Muscle of leg (tissue), 16 donors: ENCODE measurements around the gene FBXO44. TPM values are rescaled to one million over a fixed set of nuclear protein-coding genes. Genes with fewer than 3 reads are reported as not detected.
"Not testable (repeated sequence)": the region's sequence is repeated elsewhere in the genome, so short reads cannot be mapped to it uniquely, and the experiment has no call there.

ENCODE experiments used
- DNase-seq: peaks from one replicate; pipeline ENCODE4 v3.0.0; 2013
- H3K27ac ChIP-seq: one replicate; pipeline ENCODE4 v1.5.1; 2013; ENCODE audit warnings: mild to moderate bottlenecking, low read length, control low read depth
- H3K27me3 ChIP-seq: one replicate; pipeline ENCODE4 v1.6.1; 2013; ENCODE audit warnings: low read length; ENCODE audit not compliant: control insufficient read depth, insufficient read depth
- H3K36me3 ChIP-seq: one replicate; pipeline ENCODE4 v1.6.1; 2013; ENCODE audit warnings: low read length; ENCODE audit not compliant: control insufficient read depth, insufficient read depth
- H3K4me1 ChIP-seq: one replicate; pipeline ENCODE4 v1.6.1; 2013; ENCODE audit warnings: low read length; ENCODE audit not compliant: control insufficient read depth, insufficient read depth
- H3K4me3 ChIP-seq: one replicate; pipeline ENCODE4 v1.5.1; 2013; ENCODE audit warnings: low read length, control low read depth
- H3K9me3 ChIP-seq: replicated peaks from 2 replicates; pipeline ENCODE4 v1.6.1; 2013; ENCODE audit warnings: low read depth, low read length; ENCODE audit not compliant: control insufficient read depth
- WGBS: methylation state at CpG from one replicate; pipeline ENCODE4 v1.1.5; 2013; ENCODE audit warnings: missing lambda C conversion rate; ENCODE audit not compliant: insufficient coverage; 5-methylcytosine and 5-hydroxymethylcytosine counted together
- long read RNA-seq, 11 donors: transcript quantifications; one replicate each; lab custom pipeline, GENCODE V29; 2026
- polyA plus RNA-seq, 8 donors: library from polyadenylated mRNA; unstranded; fragments of 120-200 nt; gene quantifications; one replicate each; pipeline versions ENCODE4 v1.2.1 to v1.2.3, GENCODE V29; 2013; ENCODE audit warnings: inconsistent platforms in 1 of 8, low replicate concordance in 1 of 8; ENCODE audit not compliant: insufficient read length in 8 of 8, insufficient read depth in 1 of 8
- total RNA-seq: library from RNA; stranded (reverse); fragments of 120-200 nt; gene quantifications from one replicate; pipeline ENCODE4 v1.2.4, GENCODE V29; 2013

FBXO44 gene
- total RNA-seq = 4.8 TPM
- polyA plus RNA-seq = 1 to 10 TPM; 4.1 to 8.3 (median 4.5) TPM
- long read RNA-seq, donor 1 = 0 reads
- long read RNA-seq, donor 2 = 0 reads
- long read RNA-seq, donor 3, partial matches to known transcripts = 0 of 1 reads
- long read RNA-seq, donor 3, other reads (novel, unspliced or antisense) = 0 of 1 reads
- long read RNA-seq, donor 4 = 0 reads
- long read RNA-seq, donor 5, partial matches to known transcripts = 0 of 1 reads
- long read RNA-seq, donor 5, other reads (novel, unspliced or antisense) = 0 of 1 reads
- long read RNA-seq, donor 6 = 0 reads
- long read RNA-seq, donor 7, partial matches to known transcripts = 0 of 2 reads
- long read RNA-seq, donor 7, other reads (novel, unspliced or antisense) = 0 of 2 reads
- long read RNA-seq, donor 8 = 0 reads
- long read RNA-seq, donor 9 = 0 reads
- long read RNA-seq, donor 10 = 0 reads
- long read RNA-seq, donor 11 = 0 reads

- Histone ChIP-seq H3K27me3 (peaks cover 53% of the 10 kb centered on the region), H3K4me3 (peak within 1 kb of the TSS; percentile 45), H3K9me3 (no peaks in the 10 kb centered on the region), H3K36me3 (peaks cover 3% of the 10 kb centered on the region), H3K27ac (no peak within 1 kb of the TSS), H3K4me1 (peaks cover 23% of the 10 kb centered on the region)
- DNase-seq = no peak
- 2% methylated on average over 67 of the region's 94 CpGs for WGBS
Observed at GRCh38 chr1:11654137-11654938, at the start of gene FBXO44, which contains the start of gene FBXO2. Gene FBXO44 (plus strand): TSS chr1:11654877. CDS start chr1:11655836, 959 bp downstream. Gene FBXO2 (minus strand): TSS chr1:11654429. CDS start chr1:11654340, 89 bp downstream.

- 96% methylated on average over 5 of the region's 6 CpGs for WGBS
- H3K9me3 ChIP-seq = no peaks in the 10 kb centered on the region
- DNase-seq = no peak
Observed at GRCh38 chr1:11606775-11607174, 47.9 kb upstream of the FBXO44 start.

GRCh38 chr1:11608596-11609130 is 46.0 kb upstream of the FBXO44 start:
- not testable (repeated sequence) for H3K9me3 ChIP-seq, H3K27ac ChIP-seq, H3K27me3 ChIP-seq, DNase-seq, H3K4me3 ChIP-seq, H3K4me1 ChIP-seq, H3K36me3 ChIP-seq
- WGBS = 93% methylated on average over 16 of the region's 37 CpGs

More at GRCh38 chr1:11606775-11607174, 47.9 kb upstream of the FBXO44 start:
- H3K4me3 ChIP-seq = no peak overlapping the region
- no peaks in the 10 kb centered on the region for H3K27me3 ChIP-seq
- H3K27ac ChIP-seq = no peak overlapping the region
- H3K36me3 ChIP-seq = no peaks in the 10 kb centered on the region
- no peaks in the 10 kb centered on the region for H3K4me1 ChIP-seq

GRCh38 chr1:11609378-11609777 is 45.3 kb upstream of the FBXO44 start:
- H3K4me1 ChIP-seq, H3K36me3 ChIP-seq, DNase-seq, H3K27ac ChIP-seq, H3K9me3 ChIP-seq, H3K4me3 ChIP-seq, H3K27me3 ChIP-seq: not testable (repeated sequence)
- WGBS = 46% methylated on average over 6 of the region's 13 CpGs

GRCh38 chr1:11610629-11611180 is 44.0 kb upstream of the FBXO44 start:
- DNase-seq = no peak
- Histone ChIP-seq H3K9me3 (no peaks in the 10 kb centered on the region), H3K4me1 (no peaks in the 10 kb centered on the region), H3K4me3 (no peak overlapping the region), H3K27me3 (peaks cover 6% of the 10 kb centered on the region), H3K27ac (no peak overlapping the region), H3K36me3 (no peaks in the 10 kb centered on the region)
- 53% methylated on average over 5 of the region's 6 CpGs for WGBS

GRCh38 chr1:11611638-11612327 is 42.9 kb upstream of the FBXO44 start:
- 25% methylated on average over 6 of the region's 7 CpGs for WGBS
- no peak for DNase-seq
- H3K4me1 ChIP-seq = no peaks in the 10 kb centered on the region
- no peak overlapping the region for H3K4me3 ChIP-seq
- no peak overlapping the region for H3K27ac ChIP-seq
- no peaks in the 10 kb centered on the region for H3K36me3 ChIP-seq
- no peaks in the 10 kb centered on the region for H3K9me3 ChIP-seq
- H3K27me3 ChIP-seq = peaks cover 6% of the 10 kb centered on the region

- DNase-seq = no peak
- Histone ChIP-seq H3K4me1 (peaks cover 4% of the 10 kb centered on the region), H3K27me3 (peaks cover 6% of the 10 kb centered on the region), H3K4me3 (no peak overlapping the region), H3K27ac (no peak overlapping the region), H3K9me3 (no peaks in the 10 kb centered on the region), H3K36me3 (no peaks in the 10 kb centered on the region)
- WGBS = 90% methylated on average over 5 of the region's 5 CpGs
Observed at GRCh38 chr1:11613347-11613746, 41.3 kb upstream of the FBXO44 start.

- 59% methylated on average over 11 of the region's 16 CpGs for WGBS
- H3K27me3 ChIP-seq = peaks cover 6% of the 10 kb centered on the region
- H3K27ac ChIP-seq = no peak overlapping the region
- no peaks in the 10 kb centered on the region for H3K9me3 ChIP-seq
- no peaks in the 10 kb centered on the region for H3K36me3 ChIP-seq
- no peak overlapping the region for H3K4me3 ChIP-seq
- peaks cover 4% of the 10 kb centered on the region for H3K4me1 ChIP-seq
- no peak for DNase-seq
Observed at GRCh38 chr1:11615090-11615489, 39.6 kb upstream of the FBXO44 start.

- H3K36me3 ChIP-seq = no peaks in the 10 kb centered on the region
- H3K4me3 ChIP-seq = no peak overlapping the region
- no peak overlapping the region for H3K27ac ChIP-seq
- H3K27me3 ChIP-seq = peaks cover 6% of the 10 kb centered on the region
- no peak for DNase-seq
- H3K4me1 ChIP-seq = peaks cover 4% of the 10 kb centered on the region
- 35% methylated on average over 7 of the region's 7 CpGs for WGBS
- H3K9me3 ChIP-seq = no peaks in the 10 kb centered on the region
Observed at GRCh38 chr1:11616766-11617165, 37.9 kb upstream of the FBXO44 start.
